GM19043 (cell line): ENCODE results near the gene HECW1.
"Not testable (repeated sequence)": the region's sequence is repeated elsewhere in the genome, so short reads cannot be mapped to it uniquely, and the experiment has no call there.

ENCODE experiments used
- ATAC-seq: cut with Tn5 transposase; IDR thresholded peaks from one replicate; pipeline ENCODE4 v1.9.1; 2021; ENCODE audit warnings: low read depth; ENCODE audit not compliant: unreplicated experiment

Gene HECW1

GRCh38 chr7:43588477-43589132 lies 476.2 kb downstream of the HECW1 start:
- no peak for ATAC-seq

- ATAC-seq, result no peak
These were observed 476.7 kb downstream of the HECW1 start for GRCh38 chr7:43589133-43589478.

- no peak for ATAC-seq
These were observed 477.3 kb downstream of the HECW1 start for GRCh38 chr7:43589728-43590127.

- peak; percentile 67 for ATAC-seq
These were observed 478.6 kb downstream of the HECW1 start for GRCh38 chr7:43590862-43591557.

GRCh38 chr7:43591558-43592180 lies 479.2 kb downstream of the HECW1 start:
- ATAC-seq, result no peak

- no peak for ATAC-seq
These were observed 479.9 kb downstream of the HECW1 start for GRCh38 chr7:43592326-43592725.

GRCh38 chr7:43593010-43593409 lies 480.6 kb downstream of the HECW1 start:
- no peak for ATAC-seq

- ATAC-seq, result no peak
These were observed 481.6 kb downstream of the HECW1 start for GRCh38 chr7:43594020-43594419.

GRCh38 chr7:43596426-43596825 lies 484.0 kb downstream of the HECW1 start:
- ATAC-seq, result not testable (repeated sequence)

- no peak for ATAC-seq
These were observed 487.6 kb downstream of the HECW1 start for GRCh38 chr7:43600056-43600455.

- ATAC-seq, result no peak
These were observed 489.8 kb downstream of the HECW1 start for GRCh38 chr7:43602256-43602655.

GRCh38 chr7:43604251-43604650 lies 491.8 kb downstream of the HECW1 start:
- ATAC-seq, result no peak

- no peak for ATAC-seq
These were observed 496.6 kb downstream of the HECW1 start for GRCh38 chr7:43609097-43609496.

GRCh38 chr7:43612128-43612527 lies 499.7 kb downstream of the HECW1 start:
- no peak for ATAC-seq

- ATAC-seq, result peak; percentile 58
These were observed 500.4 kb downstream of the HECW1 start for GRCh38 chr7:43612599-43613589.
